ENCODE data around the gene ICAM5. TPM values are rescaled to one million over a fixed set of nuclear protein-coding genes. Genes with fewer than 3 reads are reported as not detected.

The ICAM5 gene
- total RNA-seq, 1 experiment from 2014 or later = 19.2 TPM

DNA sequence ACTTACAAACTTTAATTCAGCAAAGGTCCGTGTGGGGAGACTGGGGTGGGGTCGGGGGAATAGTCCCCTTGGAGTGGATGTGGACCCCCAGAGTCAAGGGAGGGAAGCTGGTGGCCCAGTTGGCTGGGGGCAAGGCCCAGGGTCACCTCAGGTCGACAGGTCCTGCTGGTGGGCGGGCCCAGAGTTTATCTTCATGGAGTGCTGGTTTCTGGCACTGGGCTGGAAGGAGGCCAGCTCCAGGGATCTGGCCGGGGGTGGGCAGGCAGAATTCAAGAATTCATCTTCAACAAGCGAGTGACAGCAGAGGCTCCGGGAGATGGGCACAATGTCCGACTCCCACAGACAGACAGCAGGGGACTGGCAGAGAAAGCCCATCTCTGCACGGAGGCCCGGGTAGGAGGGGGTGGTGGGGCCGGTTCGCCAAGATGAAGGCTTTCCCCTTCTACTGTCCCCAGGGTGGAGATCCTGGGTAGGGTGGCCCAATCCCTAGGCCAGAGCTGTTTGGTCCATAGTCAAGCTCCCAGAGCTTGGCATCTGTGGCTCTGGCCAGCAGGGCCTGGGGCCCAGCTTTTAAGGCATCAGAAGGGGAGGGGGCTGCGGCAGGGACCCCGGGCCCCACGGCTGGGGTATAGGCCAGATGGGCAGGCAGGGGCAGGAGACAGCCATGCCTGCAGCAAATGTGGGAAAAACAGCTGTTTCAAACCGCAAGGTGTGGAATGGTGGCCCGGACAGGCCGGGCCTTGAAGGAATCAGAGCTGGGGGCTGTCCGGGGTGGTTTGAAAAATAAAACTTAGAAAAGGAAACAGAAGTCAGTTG lies 26.7 kb downstream of the ICAM5 start:
- H4K20me1 ChIP-seq (ENCODE audit: insufficient read depth) = no peaks in the 10 kb centered on the region
- peaks cover 14% of the 10 kb centered on the region for H3K4me1 ChIP-seq (replicated peaks; ENCODE audit: insufficient read depth)
- TF ChIP-seq CTCF (conservative IDR thresholded peaks at IDR 0.05) (no peak), EZH2 (IDR thresholded peaks at IDR 0.05; ENCODE audit: low read depth) (no peak)
- H2AFZ ChIP-seq = peak overlapping the region; percentile 90
- H3K9me2 ChIP-seq (ENCODE audit: insufficient read depth) = no peaks in the 10 kb centered on the region
- ChIA-PET POLR2A (ENCODE audit: unreplicated experiment) (interaction anchor here (0.6 kb wide), 1 partner anchor 64 kb away, joined by 12 read pairs; the partner anchor contains the start of gene TYK2), CTCF (no interaction called here)
- H3K9me3 ChIP-seq (ENCODE audit: insufficient read depth, low read depth) = no peaks in the 10 kb centered on the region
- no peak for DNase-seq
- peak overlapping the region; percentile 38 for H3K27ac ChIP-seq
- intact Hi-C loops (cut with micrococcal nuclease; ENCODE audit: unreplicated experiment) = no loop called here
- 0 out of 2 replicates have a peak, but pooled peaks cover 3% of the 10 kb centered on the region for H3K36me3 ChIP-seq (ENCODE audit: low read depth)
- H3K79me2 ChIP-seq (ENCODE audit: low read depth) = peaks cover 11% of the 10 kb centered on the region; the same call in 1 of the 2 replicates
- peak overlapping the region; percentile 93 for H3K4me2 ChIP-seq
- H3K4me3 ChIP-seq = peak overlapping the region; percentile 96; the same call in 1 of the 2 replicates
- no peaks in the 10 kb centered on the region for H3K27me3 ChIP-seq (ENCODE audit: insufficient read depth, low read depth)
- H3F3A ChIP-seq (ENCODE audit: insufficient read depth, low read depth) = peaks cover 51% of the 10 kb centered on the region
- BruUV-seq (replicated peaks) = TSS peak; percentile 15

DNA sequence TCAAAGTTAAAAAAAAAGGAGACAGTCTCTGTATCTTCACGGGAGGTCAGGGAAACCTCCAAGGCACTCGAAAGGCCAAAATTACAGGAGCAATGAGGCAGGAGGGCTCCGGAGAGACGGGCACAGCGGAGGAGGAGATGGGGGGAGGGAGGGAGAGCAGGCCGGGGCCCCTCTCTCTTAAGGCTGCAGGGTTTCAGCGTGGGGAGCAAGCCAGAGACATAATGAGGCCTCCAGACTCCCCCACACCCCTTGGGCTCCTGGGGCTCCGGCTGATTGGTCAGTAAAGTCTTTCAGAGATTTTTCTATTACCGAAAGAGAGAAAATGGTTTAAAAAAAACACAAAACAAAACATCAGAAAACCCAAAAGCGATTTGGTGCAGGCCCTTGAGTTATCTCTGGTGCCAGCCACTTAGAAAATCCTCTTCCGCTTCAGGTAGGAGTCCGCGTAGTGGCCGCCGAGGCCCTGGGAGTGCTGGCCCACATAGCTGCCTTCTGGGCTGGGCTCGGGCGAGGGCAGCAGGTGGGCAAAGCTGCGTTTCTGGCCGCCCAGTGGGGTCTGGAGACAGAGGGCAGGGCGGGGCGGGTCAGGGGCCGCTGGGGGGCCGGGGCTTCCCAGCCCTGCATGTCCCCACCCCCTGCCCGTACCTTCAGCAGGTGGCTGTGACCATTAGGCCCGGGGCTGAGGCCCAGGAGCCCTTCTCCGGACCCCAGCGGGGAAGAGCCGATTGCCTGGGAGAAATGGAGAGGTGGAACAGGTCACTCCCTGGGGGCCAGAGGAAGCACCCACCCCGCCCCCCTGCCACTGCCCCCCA lies 27.5 kb downstream of the ICAM5 start:
- no TSS peak for BruUV-seq (replicated peaks)
- ChIA-PET POLR2A (ENCODE audit: unreplicated experiment) (no interaction called here), CTCF (no interaction called here)
- Histone ChIP-seq H2AFZ (no peak overlapping the region), H3K4me3 (no peak overlapping the region), H3K27ac (no peak overlapping the region), H3K27me3 (ENCODE audit: insufficient read depth, low read depth) (no peaks in the 10 kb centered on the region), H3K36me3 (ENCODE audit: low read depth) (0 out of 2 replicates have a peak, but pooled peaks cover 3% of the 10 kb centered on the region), H4K20me1 (ENCODE audit: insufficient read depth) (no peaks in the 10 kb centered on the region), H3K4me1 (replicated peaks; ENCODE audit: insufficient read depth) (peaks cover 14% of the 10 kb centered on the region), H3K9me2 (ENCODE audit: insufficient read depth) (no peaks in the 10 kb centered on the region), H3K9me3 (ENCODE audit: insufficient read depth, low read depth) (no peaks in the 10 kb centered on the region), H3F3A (ENCODE audit: insufficient read depth, low read depth) (peaks cover 58% of the 10 kb centered on the region), H3K4me2 (no peak overlapping the region), H3K79me2 (ENCODE audit: low read depth) (peaks cover 11% of the 10 kb centered on the region; the same call in 1 of the 2 replicates)
- no peak for DNase-seq
- TF ChIP-seq EZH2 (IDR thresholded peaks at IDR 0.05; ENCODE audit: low read depth) (no peak), CTCF (conservative IDR thresholded peaks at IDR 0.05) (no peak)
- intact Hi-C loops (cut with micrococcal nuclease; ENCODE audit: unreplicated experiment) = no loop called here

DNA sequence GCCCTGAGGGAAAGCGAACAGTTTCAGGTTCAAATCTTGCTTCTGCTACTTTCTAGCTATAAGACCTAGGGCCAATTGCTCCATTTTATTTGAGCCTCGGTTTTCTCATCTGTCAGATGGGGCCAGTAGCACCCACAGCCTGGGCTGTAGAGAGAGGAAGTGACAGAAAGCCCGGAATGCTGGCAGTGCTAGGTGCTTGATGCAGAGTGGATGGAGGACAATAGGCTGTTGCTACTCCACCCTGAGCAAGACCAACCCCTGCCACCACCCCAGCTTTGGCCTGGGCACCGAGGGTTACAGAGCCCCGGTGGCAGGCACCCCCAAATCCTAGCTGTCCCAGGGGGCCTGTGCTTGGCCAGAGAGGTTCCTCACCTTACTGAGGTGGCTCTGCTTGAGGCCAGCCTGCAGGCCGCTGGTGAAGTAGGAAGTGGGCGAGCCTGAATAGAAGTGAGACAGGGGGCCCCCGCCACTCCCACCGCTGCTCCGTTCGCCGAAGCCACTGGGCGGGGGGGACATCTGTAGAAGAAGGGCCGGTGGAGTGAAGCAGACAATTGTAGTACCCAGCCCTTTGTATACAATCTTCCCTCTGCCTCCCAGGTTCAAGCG lies 28.2 kb downstream of the ICAM5 start:
- CTCF ChIA-PET = no interaction called here
- Histone ChIP-seq H3K9me2 (ENCODE audit: insufficient read depth) (no peaks in the 10 kb centered on the region), H3K9me3 (ENCODE audit: insufficient read depth, low read depth) (no peaks in the 10 kb centered on the region), H3K4me3 (no peak overlapping the region), H3K4me1 (replicated peaks; ENCODE audit: insufficient read depth) (peaks cover 14% of the 10 kb centered on the region), H3K27me3 (ENCODE audit: insufficient read depth, low read depth) (no peaks in the 10 kb centered on the region), H3K36me3 (ENCODE audit: low read depth) (0 out of 2 replicates have a peak, but pooled peaks cover 3% of the 10 kb centered on the region), H3K27ac (no peak overlapping the region), H4K20me1 (ENCODE audit: insufficient read depth) (no peaks in the 10 kb centered on the region), H2AFZ (no peak overlapping the region), H3F3A (ENCODE audit: insufficient read depth, low read depth) (peaks cover 56% of the 10 kb centered on the region), H3K4me2 (no peak overlapping the region), H3K79me2 (ENCODE audit: low read depth) (peaks cover 11% of the 10 kb centered on the region; the same call in 1 of the 2 replicates)
- intact Hi-C loops (cut with micrococcal nuclease; ENCODE audit: unreplicated experiment) = no loop called here
- no peak for TF ChIP-seq EZH2 (IDR thresholded peaks at IDR 0.05; ENCODE audit: low read depth)
- TF ChIP-seq CTCF (conservative IDR thresholded peaks at IDR 0.05) = no peak
- DNase-seq = no peak
- BruUV-seq (replicated peaks) = no TSS peak
- POLR2A ChIA-PET (ENCODE audit: unreplicated experiment) = no interaction called here

Data from PC-9 (cell line).